HepG2 (cell line): ENCODE data around the gene SLC2A10. TPM values are rescaled to one million over a fixed set of nuclear protein-coding genes. Genes with fewer than 3 reads are reported as not detected.

ENCODE experiments used
- ATAC-seq: fragments of 200-7000 bp; cut with Tn5 transposase; 3 replicates; pipeline ENCODE4 v1.9.1; 2020; ENCODE audit warnings: mild to moderate bottlenecking, moderate library complexity
- BruUV-seq: library from RNA; stranded (reverse); fragments of 400-500 nt; replicated peaks from 2 replicates; lab custom pipeline; 2021; lab: Mats Ljungman, UMichigan
- CTCF ChIA-PET: fragments of 300-600 bp; formaldehyde crosslinking; extraction: SDS; loops from one replicate; lab custom pipeline; 2021; ENCODE audit warnings: low total read pairs, inconsistent platforms, low intra/inter-chr PET ratio; lab: Yijun Ruan, JAX
- POLR2A ChIA-PET: fragments of 350-600 bp; sonication (Branson Sonifier 250); formaldehyde crosslinking; loops from one replicate; lab custom pipeline; 2020; ENCODE audit warnings: antibody characterized with exemption, inconsistent platforms; lab: Yijun Ruan, JAX
- DNase-seq: peaks from one replicate; pipeline ENCODE4 v3.0.0-alpha.2; 2015; ENCODE audit warnings: low spot score
- FAIRE-seq: peaks from 3 replicates; lab custom pipeline; 2011; peaks lifted over from hg19 to GRCh38; lab: Jason Lieb, UNC
- H2AFZ ChIP-seq: one replicate; pipeline ENCODE4 v1.6.1; 2011; ENCODE audit warnings: low read length, inconsistent platforms
- H3K27ac ChIP-seq: fragments of 300-600 bp; 3 replicates; pipeline ENCODE4 v1.8.0; 2011; ENCODE audit warnings: mixed run types, mild to moderate bottlenecking, mixed read lengths, low read length, inconsistent platforms; ENCODE audit not compliant: insufficient read depth; ENCODE audit errors: extremely low read length
- H3K27me3 ChIP-seq, 2 experiments: fragments of 200-600 bp in 1 of 2; 2 replicates in 1 of 2; 3 replicates in 1 of 2; pipeline versions ENCODE4 v1.6.0 to v1.8.0; 2011; ENCODE audit warnings: low read length in 2 of 2, mild to moderate bottlenecking in 2 of 2, moderate library complexity in 2 of 2, inconsistent platforms in 1 of 2; ENCODE audit not compliant: insufficient read depth in 2 of 2, control insufficient read depth in 1 of 2
- H3K36me3 ChIP-seq, 2 experiments: fragments of 200-600 bp in 1 of 2; replicated peaks in 1 of 2; 2 replicates in 1 of 2; 3 replicates in 1 of 2; pipeline versions ENCODE4 v1.5.1 to v1.8.0; 2011; ENCODE audit warnings: low read length in 2 of 2, inconsistent platforms in 1 of 2; ENCODE audit not compliant: insufficient read depth in 2 of 2, control insufficient read depth in 1 of 2
- H3K4me1 ChIP-seq: 2 replicates; pipeline ENCODE4 v1.5.1; 2012; ENCODE audit warnings: low read length, inconsistent platforms; ENCODE audit not compliant: insufficient read depth
- H3K4me2 ChIP-seq: 2 replicates; pipeline ENCODE4 v1.6.0; 2011; ENCODE audit warnings: low read depth, low read length, inconsistent platforms
- H3K4me3 ChIP-seq, 3 experiments: fragments of 200-600 bp in 1 of 3; sonication (generic), shearing (Covaris generic) in 1 of 3; replicated peaks in 1 of 3; 2 replicates each; pipeline ENCODE4 v1.5.1; 2011 to 2016; ENCODE audit warnings: low read length in 3 of 3, inconsistent platforms in 2 of 3, low read depth in 2 of 3, mild to moderate bottlenecking in 2 of 3, control low read depth in 1 of 3, mixed read lengths in 1 of 3; ENCODE audit not compliant: insufficient read depth in 1 of 3
- H3K79me2 ChIP-seq: one replicate; pipeline ENCODE4 v1.6.1; 2011; ENCODE audit warnings: low read length, inconsistent platforms; ENCODE audit not compliant: insufficient read depth
- H3K9ac ChIP-seq: 2 replicates; pipeline ENCODE4 v1.6.0; 2011; ENCODE audit warnings: mild to moderate bottlenecking, low read depth, low read length, inconsistent platforms; ENCODE audit not compliant: insufficient read depth
- H3K9me3 ChIP-seq: 2 replicates; pipeline ENCODE4 v1.5.1; 2012; ENCODE audit warnings: mild to moderate bottlenecking, low read length
- H4K20me1 ChIP-seq: 2 replicates; pipeline ENCODE4 v1.6.0; 2011; ENCODE audit warnings: inconsistent platforms, mild to moderate bottlenecking, low read length, moderate library complexity; ENCODE audit not compliant: insufficient read depth
- ARHGAP35 ChIP-seq: sonication (generic); formaldehyde crosslinking; IDR thresholded peaks from 2 replicates; pipeline ENCODE4 v1.9.0; 2022; ENCODE audit warnings: mild to moderate bottlenecking, inconsistent platforms, moderate library complexity, missing genetic modification reagents, borderline replicate concordance
- FOXC1 ChIP-seq: sonication (generic); formaldehyde crosslinking; IDR thresholded peaks from 2 replicates; pipeline ENCODE4 v1.8.0; 2022; ENCODE audit warnings: mild to moderate bottlenecking, missing genetic modification reagents, borderline replicate concordance
- PTBP1 ChIP-seq: fragments of 200-400 bp; formaldehyde crosslinking; IDR thresholded peaks from 2 replicates; pipeline ENCODE4 v1.6.1; 2018; ENCODE audit warnings: low read length, low read depth; ENCODE audit not compliant: poor library complexity, severe bottlenecking
- TRAFD1 ChIP-seq: sonication (generic); formaldehyde crosslinking; IDR thresholded peaks from 2 replicates; pipeline ENCODE4 v1.5.1; 2020; ENCODE audit warnings: missing genetic modification reagents, mild to moderate bottlenecking, borderline replicate concordance
- ZBTB21 ChIP-seq: sonication (generic); formaldehyde crosslinking; IDR thresholded peaks from 2 replicates; pipeline ENCODE4 v1.4.0; 2020; ENCODE audit warnings: missing genetic modification reagents
- ZBTB7A ChIP-seq: sonication (generic); formaldehyde crosslinking; IDR thresholded peaks from 2 replicates; pipeline ENCODE4 v1.8.0; 2022; ENCODE audit warnings: mild to moderate bottlenecking, missing genetic modification reagents
- ZIK1 ChIP-seq: sonication (generic); formaldehyde crosslinking; IDR thresholded peaks from 2 replicates; pipeline ENCODE4 v1.5.0; 2020; ENCODE audit warnings: mild to moderate bottlenecking, low read depth, missing genetic modification reagents, borderline replicate concordance
- ZKSCAN1 ChIP-seq: fragments of 150-350 bp; IDR thresholded peaks from 2 replicates; pipeline ENCODE4 v1.6.1; 2014; ENCODE audit warnings: low read length
- ZNF251 ChIP-seq: sonication (generic); formaldehyde crosslinking; IDR thresholded peaks from 2 replicates; pipeline ENCODE4 v1.9.0; 2021; ENCODE audit warnings: mild to moderate bottlenecking, missing genetic modification reagents
- ZNF788 ChIP-seq: sonication (generic); formaldehyde crosslinking; IDR thresholded peaks from 2 replicates; pipeline ENCODE4 v1.5.0; 2020; ENCODE audit warnings: mild to moderate bottlenecking, missing genetic modification reagents, borderline replicate concordance
- ZNF792 ChIP-seq: IDR thresholded peaks from 2 replicates; pipeline ENCODE4 v1.6.1; 2016
- WGBS: methylation state at CpG from one replicate; pipeline ENCODE4 v1.1.6; 2017; ENCODE audit warnings: low lambda C conversion rate; 5-methylcytosine and 5-hydroxymethylcytosine counted together
- in situ Hi-C: cut with HindIII; loops from 2 replicates; pipeline ENCODE4 v1.10.0; 2017; ENCODE audit warnings: low pct_unique_long_range_greater_than_20kb; ENCODE audit not compliant: extremely low pct_ligation_motif_present
- intact Hi-C: fragments of 100-400 bp; cut with micrococcal nuclease; formaldehyde crosslinking; loops from one replicate; pipeline ENCODE4 v1.10.0; 2022; ENCODE audit not compliant: unreplicated experiment
- polyA plus RNA-seq, 8 experiments: library from polyadenylated mRNA; depleted of rRNA in 3 of 8; stranded (reverse) in 7 of 8; unstranded in 1 of 8; fragments of >200 nt; fragmentation: Illumina TruSeq in 4 of 8; extraction: Trizol in 4 of 8; gene quantifications; 2 replicates each; pipeline versions ENCODE4 v1.2.1 to v1.2.3, GENCODE V29; 2011 to 2016; ENCODE audit warnings: low read depth in 4 of 8, missing spikeins in 1 of 8, mixed read lengths in 1 of 8; ENCODE audit not compliant: insufficient read depth in 1 of 8
- total RNA-seq, 5 experiments: library from RNA; depleted of rRNA; stranded (reverse); fragments of >200 nt; fragmentation: Illumina TruSeq; extraction: Trizol; gene quantifications; 2 replicates each; pipeline ENCODE4 v1.2.3, GENCODE V29; 2016; ENCODE audit warnings: low read depth in 1 of 5
- TF ChIP-seq, protein P1 (sequence below): sonication (generic); formaldehyde crosslinking; IDR thresholded peaks from 2 replicates; pipeline ENCODE4 v1.4.0; 2020; ENCODE audit warnings: missing genetic modification reagents
- TF ChIP-seq, protein P2 (sequence below): IDR thresholded peaks from 2 replicates; pipeline ENCODE4 v1.6.1; 2016

Gene SLC2A10
- total and polyA plus RNA-seq, 2 of the 13 experiments (the other 11 are each of a cell fraction or from before 2014, with no cell fraction given), result 16.0 to 18.4 TPM

GRCh38 chr20:46681032-46681854 lies 28.2 kb upstream of the SLC2A10 start:
- in situ Hi-C loops (loop anchor here (5.0 kb wide), 3 partner anchors 34 to 159 kb away; no protein-coding TSS in a partner anchor), intact Hi-C loops (loop anchor here (1.0 to 2.0 kb wide), 5 partner anchors 30 to 160 kb away; partner anchors contain the start of gene SLC13A3)
- ATAC-seq, result peak; percentile 59
- POLR2A ChIA-PET, result interaction anchor here (0.7 to 5.0 kb wide), 6 partner anchors 9 to 158 kb away, joined by 3 to 27 read pairs (median 4); no protein-coding TSS in a partner anchor
- H3K4me1 ChIP-seq, result peaks cover 88% of the 10 kb centered on the region
- H3K4me2 ChIP-seq, result peak overlapping the region; percentile 7; the same call in 1 of the 2 replicates
- H3K79me2 ChIP-seq, result peaks cover 11% of the 10 kb centered on the region
- H3K27ac ChIP-seq, result no peak overlapping the region
- 57% methylated on average over 14 of the region's 14 CpGs for WGBS
- peak; percentile 86 for FAIRE-seq
- CTCF ChIA-PET, result interaction anchor here (0.9 to 3.6 kb wide), 10 partner anchors 18 to 159 kb away, joined by 3 to 61 read pairs (median 12); partner anchors contain the start of gene SLC13A3
- H3K9ac ChIP-seq, result no peak overlapping the region
- peak; percentile 82 for DNase-seq
- H3K27me3 ChIP-seq, result no peaks in the 10 kb centered on the region
- H3K4me3 ChIP-seq, result no peak overlapping the region
- no peaks in the 10 kb centered on the region for H3K9me3 ChIP-seq
- H3K36me3 ChIP-seq, result peaks cover 2 to 3% of the 10 kb centered on the region in 2 experiments; a peak in 2 of 5 replicates
- no peak overlapping the region for H2AFZ ChIP-seq
- BruUV-seq, result no TSS peak
- no peaks in the 10 kb centered on the region for H4K20me1 ChIP-seq
- no peak for TF ChIP-seq ZNF251 (CRISPR knock-in tag)
- peak; percentile 69; the same call in 1 of the 2 replicates for TF ChIP-seq ZNF792 (CRISPR knock-in tag)
- TF ChIP-seq TRAFD1 (CRISPR knock-in tag), result no peak; the same call in 1 of the 2 replicates
- TF ChIP-seq PTBP1, result no peak
- TF ChIP-seq ZIK1, result no peak
- TF ChIP-seq, protein P1, sequence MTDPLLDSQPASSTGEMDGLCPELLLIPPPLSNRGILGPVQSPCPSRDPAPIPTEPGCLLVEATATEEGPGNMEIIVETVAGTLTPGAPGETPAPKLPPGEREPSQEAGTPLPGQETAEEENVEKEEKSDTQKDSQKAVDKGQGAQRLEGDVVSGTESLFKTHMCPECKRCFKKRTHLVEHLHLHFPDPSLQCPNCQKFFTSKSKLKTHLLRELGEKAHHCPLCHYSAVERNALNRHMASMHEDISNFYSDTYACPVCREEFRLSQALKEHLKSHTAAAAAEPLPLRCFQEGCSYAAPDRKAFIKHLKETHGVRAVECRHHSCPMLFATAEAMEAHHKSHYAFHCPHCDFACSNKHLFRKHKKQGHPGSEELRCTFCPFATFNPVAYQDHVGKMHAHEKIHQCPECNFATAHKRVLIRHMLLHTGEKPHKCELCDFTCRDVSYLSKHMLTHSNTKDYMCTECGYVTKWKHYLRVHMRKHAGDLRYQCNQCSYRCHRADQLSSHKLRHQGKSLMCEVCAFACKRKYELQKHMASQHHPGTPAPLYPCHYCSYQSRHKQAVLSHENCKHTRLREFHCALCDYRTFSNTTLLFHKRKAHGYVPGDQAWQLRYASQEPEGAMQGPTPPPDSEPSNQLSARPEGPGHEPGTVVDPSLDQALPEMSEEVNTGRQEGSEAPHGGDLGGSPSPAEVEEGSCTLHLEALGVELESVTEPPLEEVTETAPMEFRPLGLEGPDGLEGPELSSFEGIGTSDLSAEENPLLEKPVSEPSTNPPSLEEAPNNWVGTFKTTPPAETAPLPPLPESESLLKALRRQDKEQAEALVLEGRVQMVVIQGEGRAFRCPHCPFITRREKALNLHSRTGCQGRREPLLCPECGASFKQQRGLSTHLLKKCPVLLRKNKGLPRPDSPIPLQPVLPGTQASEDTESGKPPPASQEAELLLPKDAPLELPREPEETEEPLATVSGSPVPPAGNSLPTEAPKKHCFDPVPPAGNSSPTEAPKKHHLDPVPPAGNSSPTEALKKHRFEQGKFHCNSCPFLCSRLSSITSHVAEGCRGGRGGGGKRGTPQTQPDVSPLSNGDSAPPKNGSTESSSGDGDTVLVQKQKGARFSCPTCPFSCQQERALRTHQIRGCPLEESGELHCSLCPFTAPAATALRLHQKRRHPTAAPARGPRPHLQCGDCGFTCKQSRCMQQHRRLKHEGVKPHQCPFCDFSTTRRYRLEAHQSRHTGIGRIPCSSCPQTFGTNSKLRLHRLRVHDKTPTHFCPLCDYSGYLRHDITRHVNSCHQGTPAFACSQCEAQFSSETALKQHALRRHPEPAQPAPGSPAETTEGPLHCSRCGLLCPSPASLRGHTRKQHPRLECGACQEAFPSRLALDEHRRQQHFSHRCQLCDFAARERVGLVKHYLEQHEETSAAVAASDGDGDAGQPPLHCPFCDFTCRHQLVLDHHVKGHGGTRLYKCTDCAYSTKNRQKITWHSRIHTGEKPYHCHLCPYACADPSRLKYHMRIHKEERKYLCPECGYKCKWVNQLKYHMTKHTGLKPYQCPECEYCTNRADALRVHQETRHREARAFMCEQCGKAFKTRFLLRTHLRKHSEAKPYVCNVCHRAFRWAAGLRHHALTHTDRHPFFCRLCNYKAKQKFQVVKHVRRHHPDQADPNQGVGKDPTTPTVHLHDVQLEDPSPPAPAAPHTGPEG (CRISPR knock-in tag), result no peak
- no peak for TF ChIP-seq ZKSCAN1
- no peak for TF ChIP-seq ZBTB7A (CRISPR knock-in tag)
- no peak for TF ChIP-seq ARHGAP35
- TF ChIP-seq ZNF788 (CRISPR knock-in tag), result no peak
- no peak; the same call in 1 of the 2 replicates for TF ChIP-seq FOXC1 (CRISPR knock-in tag)
- TF ChIP-seq, protein P2, sequence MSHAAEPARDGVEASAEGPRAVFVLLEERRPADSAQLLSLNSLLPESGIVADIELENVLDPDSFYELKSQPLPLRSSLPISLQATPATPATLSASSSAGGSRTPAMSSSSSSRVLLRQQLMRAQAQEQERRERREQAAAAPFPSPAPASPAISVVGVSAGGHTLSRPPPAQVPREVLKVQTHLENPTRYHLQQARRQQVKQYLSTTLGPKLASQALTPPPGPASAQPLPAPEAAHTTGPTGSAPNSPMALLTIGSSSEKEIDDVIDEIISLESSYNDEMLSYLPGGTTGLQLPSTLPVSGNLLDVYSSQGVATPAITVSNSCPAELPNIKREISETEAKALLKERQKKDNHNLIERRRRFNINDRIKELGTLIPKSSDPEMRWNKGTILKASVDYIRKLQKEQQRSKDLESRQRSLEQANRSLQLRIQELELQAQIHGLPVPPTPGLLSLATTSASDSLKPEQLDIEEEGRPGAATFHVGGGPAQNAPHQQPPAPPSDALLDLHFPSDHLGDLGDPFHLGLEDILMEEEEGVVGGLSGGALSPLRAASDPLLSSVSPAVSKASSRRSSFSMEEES, result 0 out of 2 replicates have a peak, but pooled peaks have one; percentile 41
- no peak for TF ChIP-seq ZBTB21
